ENCODE data around the gene MICA. TPM values are rescaled to one million over a fixed set of nuclear protein-coding genes. Genes with fewer than 3 reads are reported as not detected.
"Not testable (repeated sequence)": the region's sequence is repeated elsewhere in the genome, so short reads cannot be mapped to it uniquely, and the experiment has no call there.

The MICA gene
- total RNA-seq, 1 experiment from 2014 or later, result 41.2 TPM

GRCh38 chr6:31386977-31387376, 16.4 kb upstream of the MICA start:
- CTCF ChIA-PET, result no interaction called here
- H3K4me3 ChIP-seq (ENCODE audit: low read depth, low read length, poor library complexity, severe bottlenecking), result no peak overlapping the region
- no TSS peak for BruUV-seq (replicated peaks)
- intact Hi-C loops (cut with micrococcal nuclease; ENCODE audit: unreplicated experiment), result no loop called here
- TF ChIP-seq, protein P1, sequence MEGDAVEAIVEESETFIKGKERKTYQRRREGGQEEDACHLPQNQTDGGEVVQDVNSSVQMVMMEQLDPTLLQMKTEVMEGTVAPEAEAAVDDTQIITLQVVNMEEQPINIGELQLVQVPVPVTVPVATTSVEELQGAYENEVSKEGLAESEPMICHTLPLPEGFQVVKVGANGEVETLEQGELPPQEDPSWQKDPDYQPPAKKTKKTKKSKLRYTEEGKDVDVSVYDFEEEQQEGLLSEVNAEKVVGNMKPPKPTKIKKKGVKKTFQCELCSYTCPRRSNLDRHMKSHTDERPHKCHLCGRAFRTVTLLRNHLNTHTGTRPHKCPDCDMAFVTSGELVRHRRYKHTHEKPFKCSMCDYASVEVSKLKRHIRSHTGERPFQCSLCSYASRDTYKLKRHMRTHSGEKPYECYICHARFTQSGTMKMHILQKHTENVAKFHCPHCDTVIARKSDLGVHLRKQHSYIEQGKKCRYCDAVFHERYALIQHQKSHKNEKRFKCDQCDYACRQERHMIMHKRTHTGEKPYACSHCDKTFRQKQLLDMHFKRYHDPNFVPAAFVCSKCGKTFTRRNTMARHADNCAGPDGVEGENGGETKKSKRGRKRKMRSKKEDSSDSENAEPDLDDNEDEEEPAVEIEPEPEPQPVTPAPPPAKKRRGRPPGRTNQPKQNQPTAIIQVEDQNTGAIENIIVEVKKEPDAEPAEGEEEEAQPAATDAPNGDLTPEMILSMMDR (conservative IDR thresholded peaks at IDR 0.05; ENCODE audit: low read depth, low read length), result no peak
- no peak for TF ChIP-seq EZH2 (IDR thresholded peaks at IDR 0.05; ENCODE audit: borderline replicate concordance, low read depth, low read length, poor library complexity, severe bottlenecking)
- POLR2A ChIA-PET (ENCODE audit: low non-redundant PET), result no interaction called here
- no peaks in the 10 kb centered on the region for H3K27me3 ChIP-seq (replicated peaks; ENCODE audit: insufficient read depth, low read depth, low read length, poor library complexity)
- H3K27ac ChIP-seq (ENCODE audit: low read depth, low read length, poor library complexity, severe bottlenecking), result no peak overlapping the region
- no peak for DNase-seq (ENCODE audit: low spot score)
- no peaks in the 10 kb centered on the region for H3K4me1 ChIP-seq (ENCODE audit: insufficient read depth, low read length, poor library complexity, severe bottlenecking)
- H3K9me3 ChIP-seq (ENCODE audit: low read depth, low read length, poor library complexity, severe bottlenecking), result no peaks in the 10 kb centered on the region
- H3K36me3 ChIP-seq (ENCODE audit: insufficient read depth, low read length, poor library complexity, severe bottlenecking), result no peaks in the 10 kb centered on the region

- H3K27me3 ChIP-seq (replicated peaks; ENCODE audit: insufficient read depth, low read depth, low read length, poor library complexity); BruUV-seq (replicated peaks); H3K27ac ChIP-seq (ENCODE audit: low read depth, low read length, poor library complexity, severe bottlenecking); H3K4me1 ChIP-seq (ENCODE audit: insufficient read depth, low read length, poor library complexity, severe bottlenecking); DNase-seq (ENCODE audit: low spot score); H3K4me3 ChIP-seq (ENCODE audit: low read depth, low read length, poor library complexity, severe bottlenecking); H3K9me3 ChIP-seq (ENCODE audit: low read depth, low read length, poor library complexity, severe bottlenecking); CTCF ChIA-PET; intact Hi-C loops (cut with micrococcal nuclease; ENCODE audit: unreplicated experiment); H3K36me3 ChIP-seq (ENCODE audit: insufficient read depth, low read length, poor library complexity, severe bottlenecking); POLR2A ChIA-PET (ENCODE audit: low non-redundant PET): not testable (repeated sequence)
Measured at GRCh38 chr6:31388916-31389801, 14.2 kb upstream of the MICA start.

DNA sequence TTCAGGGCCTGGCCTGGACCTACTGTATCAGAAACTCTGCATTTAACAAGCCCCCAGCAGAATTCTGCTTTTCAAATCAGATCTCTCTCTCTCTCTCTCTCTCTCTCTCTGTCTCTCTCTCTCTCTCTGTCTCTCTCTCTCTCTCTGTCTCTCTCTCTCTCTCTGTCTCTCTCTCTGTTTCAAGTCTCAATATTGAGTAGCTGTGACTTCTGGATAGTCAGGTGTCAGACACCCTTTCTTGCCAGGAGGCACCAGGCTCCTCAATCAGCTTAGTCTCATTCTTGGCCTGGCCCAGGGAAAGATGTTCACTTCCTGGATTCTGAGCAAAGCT, 13.6 kb upstream of the MICA start:
- BruUV-seq (replicated peaks); intact Hi-C loops (cut with micrococcal nuclease; ENCODE audit: unreplicated experiment): not testable (repeated sequence)

DNA sequence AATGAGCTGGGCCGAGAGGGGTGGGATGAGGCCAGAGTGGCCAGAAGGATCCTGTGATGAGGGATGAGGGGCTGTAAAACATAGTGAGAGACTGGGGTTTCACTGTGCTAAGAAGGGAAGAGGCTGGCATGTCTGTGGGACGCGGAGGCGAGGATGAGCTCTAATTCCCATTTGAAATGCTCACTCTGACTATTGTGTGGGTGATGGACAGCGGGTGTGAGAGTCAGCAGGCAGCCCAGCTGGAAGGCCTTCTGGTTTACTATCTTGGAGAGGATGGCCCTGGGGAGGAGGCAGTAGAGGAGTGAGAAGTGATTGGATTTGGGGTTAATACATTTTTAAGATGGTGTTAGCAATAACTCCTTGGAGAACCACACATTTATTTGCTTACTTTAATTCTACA, 9.5 kb upstream of the MICA start:
- BruUV-seq (replicated peaks), result no TSS peak
- no peak overlapping the region for H3K4me3 ChIP-seq (ENCODE audit: low read depth, low read length, poor library complexity, severe bottlenecking)
- H3K4me1 ChIP-seq (ENCODE audit: insufficient read depth, low read length, poor library complexity, severe bottlenecking), result no peaks in the 10 kb centered on the region
- no peaks in the 10 kb centered on the region for H3K9me3 ChIP-seq (ENCODE audit: low read depth, low read length, poor library complexity, severe bottlenecking)
- POLR2A ChIA-PET (ENCODE audit: low non-redundant PET), result no interaction called here
- no peak overlapping the region for H3K27ac ChIP-seq (ENCODE audit: low read depth, low read length, poor library complexity, severe bottlenecking)
- CTCF ChIA-PET, result interaction anchor here (0.6 kb wide), 1 partner anchor 525 kb away, joined by 3 read pairs; no protein-coding TSS in a partner anchor
- no peak for DNase-seq (ENCODE audit: low spot score)
- H3K27me3 ChIP-seq (replicated peaks; ENCODE audit: insufficient read depth, low read depth, low read length, poor library complexity), result no peaks in the 10 kb centered on the region
- intact Hi-C loops (cut with micrococcal nuclease; ENCODE audit: unreplicated experiment), result no loop called here
- no peaks in the 10 kb centered on the region for H3K36me3 ChIP-seq (ENCODE audit: insufficient read depth, low read length, poor library complexity, severe bottlenecking)
- TF ChIP-seq, protein P1 (conservative IDR thresholded peaks at IDR 0.05; ENCODE audit: low read depth, low read length), result no peak

More for the DNA sequence above, 13.6 kb upstream of the MICA start:
- H3K27me3 ChIP-seq (replicated peaks; ENCODE audit: insufficient read depth, low read depth, low read length, poor library complexity); H3K4me3 ChIP-seq (ENCODE audit: low read depth, low read length, poor library complexity, severe bottlenecking); H3K27ac ChIP-seq (ENCODE audit: low read depth, low read length, poor library complexity, severe bottlenecking); H3K4me1 ChIP-seq (ENCODE audit: insufficient read depth, low read length, poor library complexity, severe bottlenecking); DNase-seq (ENCODE audit: low spot score); POLR2A ChIA-PET (ENCODE audit: low non-redundant PET); CTCF ChIA-PET; H3K9me3 ChIP-seq (ENCODE audit: low read depth, low read length, poor library complexity, severe bottlenecking); H3K36me3 ChIP-seq (ENCODE audit: insufficient read depth, low read length, poor library complexity, severe bottlenecking): not testable (repeated sequence)

Data from A673 (cell line).